Cerebellar nuclear complex (tissue), 1 donor: Measurements from ENCODE around the gene LRRC75A.
"Not testable (repeated sequence)": the region's sequence is repeated elsewhere in the genome, so short reads cannot be mapped to it uniquely, and the experiment has no call there.

Experiments used
- DNase-seq, 2 experiments: peaks; one replicate each; lab custom pipeline; 2025; lab: John Stamatoyannopoulos, UW

LRRC75A gene

DNA sequence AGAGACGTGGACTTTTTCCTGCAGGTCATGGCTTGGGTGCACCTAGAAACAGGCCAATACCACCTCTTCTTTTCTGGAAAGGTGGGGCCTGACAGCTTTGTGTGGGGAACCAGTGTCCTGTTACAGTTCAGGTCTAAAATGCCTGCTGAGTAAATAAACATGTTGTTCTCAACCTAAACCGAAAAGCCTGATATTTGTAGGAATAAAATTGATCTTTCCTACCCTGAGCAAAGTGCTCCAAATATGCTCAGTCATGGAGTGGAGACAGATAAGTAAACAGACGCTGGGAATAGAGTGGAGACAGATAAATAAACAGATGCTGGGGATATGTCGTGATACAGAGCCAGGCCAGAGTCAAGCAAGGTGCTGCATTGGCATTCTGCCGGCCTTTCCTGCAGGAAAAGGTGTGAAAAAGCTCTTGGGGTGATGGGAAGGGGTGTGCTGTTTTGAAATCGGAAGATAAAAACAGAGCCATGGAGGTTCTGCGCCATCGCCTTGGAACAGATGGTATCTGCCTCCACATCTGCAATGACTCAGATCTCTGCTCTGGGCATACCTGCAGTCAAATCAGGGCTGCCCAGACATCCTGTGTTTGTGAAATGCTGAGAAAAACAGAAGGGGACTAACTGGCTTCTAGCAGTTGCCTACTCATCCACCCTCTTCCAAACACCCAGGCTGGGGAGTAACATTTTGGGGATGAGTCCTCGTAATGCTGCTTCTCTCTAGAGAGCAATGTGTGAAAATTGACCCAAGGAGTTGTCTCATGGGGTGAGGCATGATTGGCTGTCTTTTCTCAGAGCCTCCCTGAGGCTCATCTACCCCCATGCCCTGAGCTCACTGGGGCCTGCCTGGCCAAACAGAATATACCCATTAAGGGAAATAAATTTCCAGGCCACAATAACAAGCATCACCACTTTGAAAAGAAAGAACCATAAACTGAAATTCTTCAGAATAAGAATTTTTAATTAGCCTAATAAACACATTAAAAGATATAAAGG, 93.4 kb downstream of the LRRC75A start:
- no peak for DNase-seq

DNA sequence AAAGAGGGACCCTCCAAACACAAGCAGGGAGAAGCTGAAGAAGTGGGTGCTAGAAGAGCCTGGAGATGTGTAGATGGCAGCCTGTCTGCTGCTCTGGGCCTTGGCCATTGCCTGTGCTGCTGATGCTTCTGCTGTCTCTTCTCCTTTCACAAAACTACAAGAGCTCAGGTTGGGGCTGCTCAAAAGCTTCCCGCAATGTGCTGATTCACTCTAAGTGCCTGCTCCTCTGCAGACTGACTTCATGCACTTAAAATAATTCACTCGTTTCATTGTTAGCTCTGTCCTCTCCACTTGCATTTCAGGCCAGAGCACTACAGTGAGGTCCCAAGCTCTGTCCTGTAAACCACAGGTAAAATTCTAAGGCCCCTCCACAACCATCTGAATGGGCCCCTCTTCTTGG, 95.3 kb downstream of the LRRC75A start:
- DNase-seq: not testable (repeated sequence)

DNA sequence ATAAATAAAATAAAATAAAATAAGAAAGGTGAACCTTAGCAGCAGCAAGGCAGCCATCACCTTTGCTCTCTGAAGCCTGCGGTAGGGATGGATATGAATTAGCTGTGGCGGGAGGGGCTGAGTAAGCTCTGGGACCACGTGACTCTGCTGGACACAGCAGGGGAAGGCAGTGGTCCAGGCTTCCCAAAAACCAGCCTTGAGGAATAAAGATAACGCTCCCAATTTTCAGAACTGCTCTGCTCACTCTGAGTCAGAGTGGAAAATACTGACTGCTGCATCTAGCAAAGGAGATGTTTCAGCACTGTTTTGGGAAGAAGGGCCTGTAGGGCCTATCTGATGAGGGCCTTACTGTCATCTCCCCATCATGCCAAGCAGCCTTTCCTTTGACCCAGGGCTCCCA, 96.1 kb downstream of the LRRC75A start:
- peak; percentile 60 to 62 for DNase-seq

DNA sequence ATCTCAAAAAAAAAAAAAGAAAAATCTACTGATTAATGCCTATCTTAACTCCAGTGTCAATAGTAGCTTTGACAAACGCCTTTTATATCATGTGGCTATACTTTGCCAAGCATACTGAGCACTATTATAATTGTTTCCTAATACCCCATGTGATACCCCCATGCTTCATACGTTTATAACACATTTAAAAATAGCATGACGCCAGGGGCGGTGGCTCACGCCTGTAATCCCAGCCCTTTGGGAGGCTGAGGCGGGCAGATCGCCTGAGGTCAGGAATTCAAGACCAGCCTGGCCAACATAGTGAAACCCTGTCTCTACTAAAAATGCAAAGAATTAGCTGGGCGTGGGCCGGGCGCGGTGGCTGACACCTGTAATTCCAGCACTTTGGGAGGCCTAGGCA, 99.5 kb downstream of the LRRC75A start:
- DNase-seq: not testable (repeated sequence)
